GM23338 (cell line): Measurements from ENCODE around the gene FMNL1. TPM values are rescaled to one million over a fixed set of nuclear protein-coding genes. Genes with fewer than 3 reads are reported as not detected.
A peak's percentile ranks its signal among the peaks of the same experiment; 100 is the strongest.

ENCODE experiments used
- ATAC-seq: fragments of 200-7000 bp; cut with Tn5 transposase; 3 replicates; pipeline ENCODE4 v1.9.1; 2020
- DNase-seq: peaks from one replicate; pipeline ENCODE4 v3.0.0-alpha.2; 2015; ENCODE audit warnings: low spot score
- H2AFZ ChIP-seq: fragments of 200-600 bp; sonication (generic); 2 replicates; pipeline ENCODE4 v1.8.0; 2016; ENCODE audit warnings: antibody characterized with exemption, mild to moderate bottlenecking, moderate library complexity
- H3F3A ChIP-seq: fragments of 200-600 bp; sonication (generic); replicated peaks from 2 replicates; pipeline ENCODE4 v1.8.0; 2017; ENCODE audit warnings: antibody characterized with exemption, mixed run types, low read depth
- H3K27ac ChIP-seq: fragments of 200-600 bp; sonication (generic); 2 replicates; pipeline ENCODE4 v1.6.1; 2016; ENCODE audit warnings: low read depth
- H3K27me3 ChIP-seq: fragments of 200-600 bp; sonication (generic); 2 replicates; pipeline ENCODE4 v1.8.0; 2016; ENCODE audit warnings: mild to moderate bottlenecking, mixed run types, moderate library complexity; ENCODE audit not compliant: insufficient read depth
- H3K36me3 ChIP-seq: fragments of 200-600 bp; sonication (generic); 2 replicates; pipeline ENCODE4 v1.8.0; 2016; ENCODE audit warnings: mild to moderate bottlenecking; ENCODE audit not compliant: insufficient read depth
- H3K4me1 ChIP-seq: fragments of 200-600 bp; sonication (generic); 2 replicates; pipeline ENCODE4 v1.8.0; 2016; ENCODE audit warnings: mild to moderate bottlenecking, moderate library complexity; ENCODE audit not compliant: insufficient read depth
- H3K4me2 ChIP-seq: fragments of 200-600 bp; sonication (generic); 2 replicates; pipeline ENCODE4 v1.7.1; 2017; ENCODE audit warnings: mixed run types
- H3K4me3 ChIP-seq: fragments of 200-600 bp; sonication (generic); 2 replicates; pipeline ENCODE4 v1.6.1; 2016; ENCODE audit warnings: mixed run types
- H3K79me2 ChIP-seq: fragments of 200-600 bp; sonication (generic); replicated peaks from 2 replicates; pipeline ENCODE4 v1.8.0; 2017; ENCODE audit warnings: mild to moderate bottlenecking; ENCODE audit not compliant: insufficient read depth
- H3K9me2 ChIP-seq: fragments of 200-600 bp; sonication (generic); 2 replicates; pipeline ENCODE4 v1.8.0; 2017; ENCODE audit not compliant: insufficient read depth
- H4K20me1 ChIP-seq: fragments of 200-600 bp; sonication (generic); replicated peaks from 2 replicates; pipeline ENCODE4 v1.8.0; 2017; ENCODE audit warnings: mild to moderate bottlenecking; ENCODE audit not compliant: insufficient read depth
- H3K27ac Mint-ChIP-seq: 2 replicates; pipeline ENCODE4 v1.8.0; 2020; ENCODE audit warnings: inconsistent platforms, mild to moderate bottlenecking, moderate library complexity, mixed read lengths
- H3K27me3 Mint-ChIP-seq: 3 replicates; pipeline ENCODE4 v1.8.0; 2022; ENCODE audit warnings: low read depth, mild to moderate bottlenecking, moderate library complexity, mixed read lengths, inconsistent platforms; ENCODE audit not compliant: insufficient read depth, poor library complexity
- H3K36me3 Mint-ChIP-seq: 3 replicates; pipeline ENCODE4 v1.8.0; 2021; ENCODE audit warnings: low read depth, mild to moderate bottlenecking, inconsistent platforms, moderate library complexity, mixed read lengths
- H3K4me1 Mint-ChIP-seq: 3 replicates; pipeline ENCODE4 v1.8.0; 2020; ENCODE audit warnings: mild to moderate bottlenecking, inconsistent platforms, mixed read lengths
- H3K4me3 Mint-ChIP-seq: 3 replicates; pipeline ENCODE4 v1.8.0; 2021; ENCODE audit warnings: moderate library complexity, mild to moderate bottlenecking, inconsistent platforms, mixed read lengths
- H3K9me3 Mint-ChIP-seq: 3 replicates; pipeline ENCODE4 v1.8.0; 2020; ENCODE audit warnings: moderate library complexity, mild to moderate bottlenecking, inconsistent platforms, mixed read lengths
- CREB1 ChIP-seq: fragments of 250-450 bp; sonication (Bioruptor Pico); IDR thresholded peaks from 2 replicates; pipeline ENCODE4 v1.5.0; 2020; ENCODE audit warnings: low read depth, mild to moderate bottlenecking, moderate library complexity
- CTCF ChIP-seq, 2 experiments: fragments of 200-600 bp in 1 of 2; sonication (generic) in 1 of 2; conservative IDR thresholded peaks; 2 replicates each; pipeline versions ENCODE4 v1.5.1 to v1.6.1; 2016 to 2017; ENCODE audit warnings: antibody characterized with exemption in 2 of 2, low read depth in 2 of 2, mild to moderate bottlenecking in 2 of 2, moderate library complexity in 1 of 2
- ETS1 ChIP-seq: IDR thresholded peaks from 2 replicates; pipeline ENCODE4 v1.6.1; 2016; ENCODE audit warnings: antibody characterized with exemption
- EZH2 ChIP-seq: fragments of 200-600 bp; sonication (generic); IDR thresholded peaks from one replicate; pipeline ENCODE4 v1.8.0; 2017; ENCODE audit warnings: antibody characterized with exemption, mild to moderate bottlenecking, low read depth; ENCODE audit not compliant: unreplicated experiment
- NANOG ChIP-seq: IDR thresholded peaks from 2 replicates; pipeline ENCODE4 v1.6.1; 2016; ENCODE audit warnings: antibody characterized with exemption, borderline replicate concordance
- POLR2AphosphoS5 ChIP-seq: IDR thresholded peaks from 2 replicates; pipeline ENCODE4 v1.6.1; 2016; ENCODE audit warnings: antibody characterized with exemption, low read depth
- REST ChIP-seq: IDR thresholded peaks from one replicate; pipeline ENCODE4 v1.6.1; 2018; ENCODE audit warnings: antibody characterized with exemption; ENCODE audit not compliant: unreplicated experiment
- STAT1 ChIP-seq: IDR thresholded peaks from one replicate; pipeline ENCODE4 v1.6.1; 2016; ENCODE audit warnings: antibody characterized with exemption; ENCODE audit not compliant: unreplicated experiment
- ZNF331 ChIP-seq: fragments of 250-450 bp; sonication (Bioruptor Pico); IDR thresholded peaks from 2 replicates; pipeline ENCODE4 v1.5.0; 2020; ENCODE audit warnings: low read depth, mild to moderate bottlenecking, moderate library complexity
- polyA plus RNA-seq: library from polyadenylated mRNA; unstranded; fragments of >200 nt; fragmentation: Nextera tagmentation; extraction: Ambion mirVana; gene quantifications from 2 replicates; pipeline ENCODE4 v1.2.1, GENCODE V29; 2016
- total RNA-seq: library from RNA; depleted of rRNA; stranded (reverse); fragments of >200 nt; shearing (Covaris generic); gene quantifications from 2 replicates; pipeline ENCODE4 v1.2.3, GENCODE V29; 2014

The FMNL1 gene
- total and polyA plus RNA-seq, 2 experiments from 2014 or later, result 6.6 to 9.3 TPM

GRCh38 chr17:45172541-45173286, 49.0 kb upstream of the FMNL1 start:
- no peak for TF ChIP-seq CREB1 (CRISPR knock-in tag)
- no peak for TF ChIP-seq ZNF331 (CRISPR knock-in tag)
- TF ChIP-seq NANOG, result no peak
- no peak for TF ChIP-seq POLR2AphosphoS5
- no peak for TF ChIP-seq STAT1
- 0 out of 4 replicates have a peak, but pooled peaks of 1 of the 2 experiments have one; percentile 10 for TF ChIP-seq CTCF (conservative IDR thresholded peaks at IDR 0.05; ENCODE audit: low read depth in 2 of 2)
- 0 out of 2 replicates have a peak, but pooled peaks cover 8% of the 10 kb centered on the region for H3F3A ChIP-seq
- H3K4me3 Mint-ChIP-seq, result peak overlapping the region; percentile 4; the same call in 1 of the 3 replicates
- H3K9me2 ChIP-seq, result no peaks in the 10 kb centered on the region
- ATAC-seq, result peak; percentile 33
- H3K4me2 ChIP-seq, result peak overlapping the region; percentile 77
- H3K4me3 ChIP-seq, result peak overlapping the region; percentile 42; the same call in 1 of the 2 replicates
- peak overlapping the region; percentile 90 for H2AFZ ChIP-seq
- H3K9me3 Mint-ChIP-seq, result no peaks in the 10 kb centered on the region
- peaks cover 17% of the 10 kb centered on the region for H3K27me3 Mint-ChIP-seq
- H3K4me1 Mint-ChIP-seq, result peaks cover 36% of the 10 kb centered on the region
- no peaks in the 10 kb centered on the region for H3K79me2 ChIP-seq
- H4K20me1 ChIP-seq, result no peaks in the 10 kb centered on the region
- H3K27ac ChIP-seq, result peak overlapping the region; percentile 97
- peaks cover 22% of the 10 kb centered on the region for H3K36me3 Mint-ChIP-seq
- peak; percentile 63 for DNase-seq
- H3K27ac Mint-ChIP-seq, result peak overlapping the region; percentile 96
- peaks cover 31% of the 10 kb centered on the region for H3K4me1 ChIP-seq
- H3K27me3 ChIP-seq, result no peaks in the 10 kb centered on the region
- no peaks in the 10 kb centered on the region for H3K36me3 ChIP-seq

- no peak for ATAC-seq
- Histone ChIP-seq H2AFZ (0 out of 2 replicates have a peak overlapping the region, but pooled peaks have one; percentile 32), H3K27ac (no peak overlapping the region), H3K36me3 (no peaks in the 10 kb centered on the region), H3K79me2 (no peaks in the 10 kb centered on the region), H3K4me3 (no peak overlapping the region), H3K4me2 (no peak overlapping the region), H3F3A (0 out of 2 replicates have a peak, but pooled peaks cover 7% of the 10 kb centered on the region), H3K9me2 (no peaks in the 10 kb centered on the region), H3K27me3 (no peaks in the 10 kb centered on the region), H4K20me1 (no peaks in the 10 kb centered on the region), H3K4me1 (peaks cover 28% of the 10 kb centered on the region)
- Mint-ChIP-seq H3K36me3 (0 out of 3 replicates have a peak, but pooled peaks cover 2% of the 10 kb centered on the region), H3K4me1 (peaks cover 26% of the 10 kb centered on the region), H3K4me3 (no peak overlapping the region), H3K27ac (no peak overlapping the region), H3K9me3 (no peaks in the 10 kb centered on the region), H3K27me3 (peaks cover 22% of the 10 kb centered on the region)
- DNase-seq, result no peak
- TF ChIP-seq ETS1, result no peak
- TF ChIP-seq STAT1, result no peak
- TF ChIP-seq CTCF (conservative IDR thresholded peaks at IDR 0.05; ENCODE audit: low read depth in 2 of 2), result no peak
- no peak for TF ChIP-seq REST
- TF ChIP-seq EZH2, result no peak
Measured at GRCh38 chr17:45175759-45176115, 45.9 kb upstream of the FMNL1 start.
